IgD-negative memory B cell (primary cell): ENCODE data around the gene TBC1D22A. TPM values are rescaled to one million over a fixed set of nuclear protein-coding genes. Genes with fewer than 3 reads are reported as not detected.
"Not testable (repeated sequence)": the region's sequence is repeated elsewhere in the genome, so short reads cannot be mapped to it uniquely, and the experiment has no call there.

ENCODE experiments used
- H3K27ac Mint-ChIP-seq, 3 donors: one replicate each; pipeline ENCODE4 v1.8.0; 2020 to 2022; ENCODE audit warnings: mild to moderate bottlenecking in 3 of 3, mixed read lengths in 3 of 3, moderate library complexity in 1 of 3
- H3K27me3 Mint-ChIP-seq: one replicate; pipeline ENCODE4 v1.8.0; 2021; ENCODE audit warnings: mixed read lengths
- H3K36me3 Mint-ChIP-seq: one replicate; pipeline ENCODE4 v1.8.0; 2020; ENCODE audit warnings: mild to moderate bottlenecking, mixed read lengths
- H3K4me1 Mint-ChIP-seq, 3 donors: one replicate each; pipeline ENCODE4 v1.8.0; 2020 to 2022; ENCODE audit warnings: mixed read lengths in 3 of 3, mild to moderate bottlenecking in 1 of 3
- H3K4me3 Mint-ChIP-seq, 4 donors: one replicate each; pipeline ENCODE4 v1.8.0; 2020 to 2022; ENCODE audit warnings: mild to moderate bottlenecking in 4 of 4, mixed read lengths in 4 of 4, moderate library complexity in 3 of 4
- H3K9me3 Mint-ChIP-seq, 3 donors: one replicate each; pipeline ENCODE4 v1.8.0; 2020 to 2021; ENCODE audit warnings: mixed read lengths in 3 of 3, mild to moderate bottlenecking in 1 of 3
- polyA plus RNA-seq: library from polyadenylated mRNA; unstranded; fragments of 300-500 nt; fragmentation: Illumina TruSeq; gene quantifications from one replicate; pipeline ENCODE4 v1.2.3, GENCODE V29; 2021

The TBC1D22A gene
- polyA plus RNA-seq, 1 donor from 2014 or later = 64.3 TPM

DNA sequence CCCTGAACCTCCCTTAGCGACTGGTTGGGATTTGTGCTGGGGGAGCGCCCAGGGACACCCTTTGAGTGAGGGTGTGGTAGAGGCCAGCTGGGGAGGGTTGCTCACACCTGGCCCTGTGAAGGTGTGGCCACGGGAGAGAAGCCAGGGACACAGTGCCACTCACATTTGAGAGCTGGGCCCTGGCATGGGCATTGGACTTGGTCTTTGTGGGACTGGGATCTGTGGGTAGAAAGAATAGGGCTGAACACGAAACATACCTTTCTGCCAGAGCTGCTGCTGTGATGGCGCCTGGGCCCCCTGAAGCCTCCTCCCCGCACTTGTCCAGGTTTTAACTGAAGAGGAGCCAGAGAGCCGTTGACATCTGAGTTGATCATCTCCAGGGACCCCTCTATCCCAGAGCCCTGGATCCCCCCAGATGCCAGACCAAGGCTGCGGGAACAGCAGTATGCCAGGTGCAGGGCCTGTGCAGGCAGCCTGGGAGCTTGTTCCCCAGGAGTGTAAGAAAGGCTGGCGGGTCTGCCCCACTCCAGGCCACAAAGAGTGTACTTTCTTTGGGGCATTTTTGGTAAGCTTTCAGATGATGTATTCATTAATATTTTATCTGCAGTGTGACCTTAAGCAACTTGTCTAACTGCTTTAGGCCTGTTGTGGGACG is 284.1 kb downstream of the TBC1D22A start:
- H3K4me3 Mint-ChIP-seq = no peak overlapping the region
- H3K27ac Mint-ChIP-seq = no peak overlapping the region
- peaks cover 17 to 33% (median 18%) of the 10 kb centered on the region in 3 donors for H3K4me1 Mint-ChIP-seq
- H3K9me3 Mint-ChIP-seq = no peaks in the 10 kb centered on the region
- no peaks in the 10 kb centered on the region for H3K27me3 Mint-ChIP-seq
- peaks cover 3% of the 10 kb centered on the region for H3K36me3 Mint-ChIP-seq

- no peaks in the 10 kb centered on the region for H3K27me3 Mint-ChIP-seq
- H3K27ac Mint-ChIP-seq = no peak overlapping the region
- H3K9me3 Mint-ChIP-seq = no peaks in the 10 kb centered on the region
- H3K4me1 Mint-ChIP-seq = peaks cover 12 to 31% (median 17%) of the 10 kb centered on the region in 3 donors
- H3K4me3 Mint-ChIP-seq = no peak overlapping the region
- H3K36me3 Mint-ChIP-seq = peaks cover 3% of the 10 kb centered on the region
Observed at GRCh38 chr22:47047321-47048122, 285.1 kb downstream of the TBC1D22A start.

DNA sequence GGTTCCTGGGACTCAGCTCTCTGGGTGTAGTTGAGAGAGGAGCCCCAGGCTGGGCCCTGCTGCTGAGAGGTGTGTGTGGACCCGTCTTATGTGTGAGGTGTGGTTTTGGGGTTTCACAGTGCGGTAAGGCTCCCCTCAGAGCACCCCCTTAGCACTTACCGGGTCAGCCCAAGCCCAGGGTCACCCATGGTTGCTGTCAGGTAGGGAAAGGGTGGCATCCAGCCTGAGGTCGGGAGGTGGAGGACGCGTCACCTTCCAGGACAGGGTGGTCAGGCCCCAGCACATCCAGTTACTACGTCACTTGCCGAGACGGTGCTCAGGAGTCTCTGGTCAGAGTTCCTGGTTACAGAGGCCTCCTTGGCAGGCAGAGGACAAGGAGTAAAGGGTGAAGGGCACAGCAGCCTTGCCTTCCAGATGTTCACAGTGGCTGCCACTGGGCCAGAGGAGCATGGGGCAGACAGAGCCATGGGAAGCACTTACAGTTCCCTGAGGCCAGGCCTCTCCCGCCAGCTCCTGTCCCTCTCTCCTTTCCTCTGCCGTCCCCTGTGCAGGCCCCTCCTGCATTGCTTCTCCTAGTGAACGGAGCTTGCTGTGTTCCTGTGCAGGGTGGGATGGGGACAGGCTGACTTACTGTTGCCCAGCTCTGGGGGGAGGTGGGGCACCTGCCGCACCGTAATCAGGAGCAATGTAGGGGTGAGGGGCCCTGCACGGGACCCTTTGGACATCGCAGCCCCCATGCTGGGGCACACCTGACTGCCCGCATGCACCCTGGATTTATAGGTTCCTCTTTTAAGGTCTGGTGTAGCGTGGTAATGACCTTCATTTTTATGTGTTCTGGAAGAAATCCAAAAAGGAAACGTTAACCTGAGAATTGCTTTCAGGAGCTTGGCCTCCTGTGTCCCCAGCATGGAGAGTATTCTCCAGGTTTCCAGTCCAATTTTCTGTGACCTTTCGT is 285.9 kb downstream of the TBC1D22A start:
- Mint-ChIP-seq H3K27ac (no peak overlapping the region), H3K9me3 (no peaks in the 10 kb centered on the region), H3K27me3 (no peaks in the 10 kb centered on the region), H3K36me3 (peaks cover 3% of the 10 kb centered on the region), H3K4me3 (peak overlapping the region in 1 of 4 donors; percentile 63), H3K4me1 (peaks cover 12 to 32% (median 17%) of the 10 kb centered on the region in 3 donors)

DNA sequence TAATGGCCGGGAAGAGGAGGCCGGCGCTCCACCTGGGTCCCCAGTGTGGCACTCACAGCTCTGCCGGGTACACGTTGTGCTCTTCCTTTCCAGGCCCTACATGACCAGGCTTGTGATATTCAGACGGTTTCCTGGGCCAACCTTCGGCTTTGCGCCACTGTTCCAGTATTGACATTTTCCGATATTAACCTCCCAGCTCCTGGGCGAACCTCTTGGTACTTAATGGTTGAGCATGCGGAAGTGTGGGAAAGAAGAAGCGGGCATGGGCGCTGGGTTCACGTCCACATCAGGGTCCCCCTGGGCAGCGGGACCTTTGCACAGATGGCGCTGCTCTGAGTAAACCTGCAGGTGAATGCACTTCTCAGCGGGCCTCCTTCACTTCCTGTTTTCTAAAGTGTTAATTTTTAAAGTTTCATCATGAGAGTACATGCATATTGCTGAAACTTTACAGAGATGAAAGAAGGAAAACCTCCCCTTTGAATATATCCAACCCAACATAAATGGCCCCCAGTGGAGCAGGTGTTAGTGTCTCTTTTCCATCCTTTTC is 286.7 kb downstream of the TBC1D22A start:
- peak overlapping the region in 1 of 4 donors; percentile 58 for H3K4me3 Mint-ChIP-seq
- H3K27ac Mint-ChIP-seq = peak overlapping the region in 1 of 3 donors; percentile 31
- H3K27me3 Mint-ChIP-seq = no peaks in the 10 kb centered on the region
- peaks cover 12 to 33% (median 12%) of the 10 kb centered on the region in 3 donors for H3K4me1 Mint-ChIP-seq
- peaks cover 1% of the 10 kb centered on the region for H3K36me3 Mint-ChIP-seq
- H3K9me3 Mint-ChIP-seq = no peaks in the 10 kb centered on the region

GRCh38 chr22:47049736-47050400 is 287.4 kb downstream of the TBC1D22A start:
- H3K27ac Mint-ChIP-seq = not testable (repeated sequence)
- Mint-ChIP-seq H3K4me1 (peaks cover 12 to 31% (median 12%) of the 10 kb centered on the region in 3 donors), H3K4me3 (peak overlapping the region in 1 of 4 donors; percentile 8)

GRCh38 chr22:47050401-47051051 is 288.1 kb downstream of the TBC1D22A start:
- no peaks in the 10 kb centered on the region for H3K27me3 Mint-ChIP-seq
- peaks cover 14 to 35% (median 18%) of the 10 kb centered on the region in 3 donors for H3K4me1 Mint-ChIP-seq
- no peak overlapping the region for H3K4me3 Mint-ChIP-seq
- H3K27ac Mint-ChIP-seq = no peak overlapping the region
- peaks cover 1% of the 10 kb centered on the region for H3K36me3 Mint-ChIP-seq
- H3K9me3 Mint-ChIP-seq = no peaks in the 10 kb centered on the region

More at GRCh38 chr22:47049736-47050400, 287.4 kb downstream of the TBC1D22A start:
- not testable (repeated sequence) for H3K9me3 Mint-ChIP-seq, H3K36me3 Mint-ChIP-seq, H3K27me3 Mint-ChIP-seq

GRCh38 chr22:47051441-47052071 is 289.1 kb downstream of the TBC1D22A start:
- peaks cover 3% of the 10 kb centered on the region for H3K36me3 Mint-ChIP-seq
- H3K27ac Mint-ChIP-seq = no peak overlapping the region
- H3K4me1 Mint-ChIP-seq = peaks cover 14 to 36% (median 25%) of the 10 kb centered on the region in 3 donors
- H3K9me3 Mint-ChIP-seq = no peaks in the 10 kb centered on the region
- H3K4me3 Mint-ChIP-seq = no peak overlapping the region
- no peaks in the 10 kb centered on the region for H3K27me3 Mint-ChIP-seq

- Mint-ChIP-seq H3K36me3 (peaks cover 2% of the 10 kb centered on the region), H3K4me1 (peaks cover 12 to 34% (median 20%) of the 10 kb centered on the region in 3 donors), H3K4me3 (no peak overlapping the region), H3K27me3 (no peaks in the 10 kb centered on the region), H3K27ac (peak overlapping the region in 1 of 3 donors; percentile 69), H3K9me3 (no peaks in the 10 kb centered on the region)
Observed at GRCh38 chr22:47052236-47053012, 290.0 kb downstream of the TBC1D22A start.

DNA sequence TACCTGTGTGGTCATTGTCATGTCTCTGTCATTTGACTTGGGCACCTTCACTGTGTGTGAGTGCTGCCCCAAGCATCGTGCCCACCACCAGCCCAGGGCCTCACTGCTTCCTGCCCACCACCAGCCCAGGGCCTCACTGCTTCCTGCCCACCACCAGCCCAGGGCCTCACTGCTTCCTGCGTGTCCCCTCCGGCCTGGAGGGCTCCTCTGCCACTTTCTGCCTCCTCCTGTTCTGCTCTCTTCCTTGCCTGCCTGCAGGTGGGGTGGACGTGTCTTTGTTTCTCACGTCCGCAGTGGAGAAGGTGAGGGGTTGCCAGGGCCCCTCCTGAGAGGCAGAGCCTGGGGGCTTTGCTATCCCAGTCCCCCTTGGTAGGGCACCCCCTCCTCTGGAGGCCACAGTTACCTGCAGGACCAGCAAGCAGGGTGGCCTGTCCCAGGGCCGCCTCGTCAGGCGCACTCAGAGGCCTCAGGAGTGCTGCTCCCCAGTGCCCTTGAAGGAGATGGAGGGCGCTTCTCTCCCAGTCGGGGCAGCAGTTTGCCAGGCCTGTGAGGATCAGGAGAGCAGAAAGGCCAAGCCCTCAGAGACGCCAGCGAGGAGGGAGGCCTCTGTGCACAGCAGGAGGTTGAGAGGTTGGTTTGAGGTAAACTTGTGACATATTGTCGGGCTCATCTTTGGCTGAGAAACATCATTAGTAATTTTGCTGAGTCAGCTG is 290.7 kb downstream of the TBC1D22A start:
- peak overlapping the region in 1 of 4 donors; percentile 17 for H3K4me3 Mint-ChIP-seq
- peak overlapping the region in 2 of 3 donors; percentile 57 to 69 for H3K27ac Mint-ChIP-seq
- H3K27me3 Mint-ChIP-seq = no peaks in the 10 kb centered on the region
- peaks cover 2% of the 10 kb centered on the region for H3K36me3 Mint-ChIP-seq
- H3K9me3 Mint-ChIP-seq = no peaks in the 10 kb centered on the region
- peaks cover 13 to 34% (median 20%) of the 10 kb centered on the region in 3 donors for H3K4me1 Mint-ChIP-seq

GRCh38 chr22:47053726-47054141 is 291.3 kb downstream of the TBC1D22A start:
- Mint-ChIP-seq H3K9me3 (no peaks in the 10 kb centered on the region), H3K27me3 (no peaks in the 10 kb centered on the region), H3K4me1 (peaks cover 19 to 38% (median 20%) of the 10 kb centered on the region in 3 donors), H3K36me3 (peaks cover 2% of the 10 kb centered on the region), H3K4me3 (no peak overlapping the region), H3K27ac (peak overlapping the region in 2 of 3 donors; percentile 57 to 69)

DNA sequence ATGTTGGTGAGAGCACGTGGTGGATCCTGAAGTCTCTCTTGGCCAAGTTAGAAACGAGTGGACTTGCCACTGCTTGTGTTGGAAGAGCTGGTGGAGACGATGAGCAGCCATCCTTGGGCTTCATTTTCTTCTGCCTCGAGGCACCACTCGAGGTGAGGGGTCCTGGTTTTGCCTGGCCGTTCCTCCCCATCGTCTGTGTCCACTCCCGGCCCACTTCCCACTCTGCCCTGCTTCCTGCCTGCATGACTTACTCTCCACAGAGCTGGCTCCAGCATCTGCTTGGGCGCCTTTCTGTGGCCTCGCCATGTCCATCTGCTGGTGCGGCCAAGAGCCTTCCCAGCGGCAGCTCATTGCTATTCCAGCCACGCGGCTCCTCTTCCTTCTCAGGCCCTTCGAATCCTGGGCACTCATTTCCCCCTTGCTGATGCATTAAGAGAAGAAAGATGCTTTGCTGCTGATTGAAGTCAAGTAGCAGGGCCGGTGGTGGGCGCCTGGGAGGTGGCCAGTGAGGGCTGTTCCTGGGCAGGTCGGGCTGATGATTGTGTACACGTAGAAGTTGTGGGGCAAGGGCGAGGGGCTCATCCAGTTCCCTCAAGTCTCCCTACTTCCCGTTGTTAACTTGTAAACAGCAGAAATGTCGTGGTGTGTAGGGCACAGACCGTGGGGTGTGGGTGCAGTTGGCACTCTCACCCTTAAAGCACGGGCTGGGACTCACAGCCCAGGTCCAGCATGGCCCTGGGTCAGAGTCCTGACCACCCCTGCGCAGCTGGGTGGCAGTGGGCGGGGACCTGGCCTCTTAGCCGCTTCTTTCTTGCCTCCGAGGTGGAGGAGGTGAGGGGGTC is 292.0 kb downstream of the TBC1D22A start:
- H3K27me3 Mint-ChIP-seq = no peaks in the 10 kb centered on the region
- H3K4me1 Mint-ChIP-seq = peaks cover 22 to 40% (median 22%) of the 10 kb centered on the region in 3 donors
- H3K9me3 Mint-ChIP-seq = no peaks in the 10 kb centered on the region
- H3K27ac Mint-ChIP-seq = no peak overlapping the region
- no peak overlapping the region for H3K4me3 Mint-ChIP-seq
- peaks cover 2% of the 10 kb centered on the region for H3K36me3 Mint-ChIP-seq
